ENCODE data around the gene THAP7. TPM values are rescaled to one million over a fixed set of nuclear protein-coding genes. Genes with fewer than 3 reads are reported as not detected.

Gene THAP7
- total and polyA plus RNA-seq, 9 of the 15 experiments (the other 6 are each of a cell fraction or from before 2014, with no cell fraction given) = 7.9 to 263 (median 84.1) TPM

GRCh38 chr22:20953668-20954500 lies 48.0 kb downstream of the THAP7 start (continued):
- TF ChIP-seq ZHX1 (conservative IDR thresholded peaks at IDR 0.05; ENCODE audit: low read length) (no peak), ZNF174 (CRISPR knock-in tag; IDR thresholded peaks at IDR 0.05) (no peak), OTX1 (CRISPR knock-in tag; IDR thresholded peaks at IDR 0.05) (no peak), MBD2 (IDR thresholded peaks at IDR 0.05; ENCODE audit: borderline replicate concordance, low read depth) (no peak), POU5F1 (IDR thresholded peaks at IDR 0.05; ENCODE audit: borderline replicate concordance, low read depth, low read length, partially characterized antibody) (no peak), SREBF1 (IDR thresholded peaks at IDR 0.05; ENCODE audit: borderline replicate concordance, low read depth, low read length) (no peak), ZKSCAN8 (CRISPR knock-in tag; IDR thresholded peaks at IDR 0.05) (no peak), SIN3A (IDR thresholded peaks at IDR 0.05; ENCODE audit: borderline replicate concordance in 2 of 2, control insufficient read depth in 1 of 2, low read depth in 2 of 2, low read length in 2 of 2) (no peak), RFX1 (IDR thresholded peaks at IDR 0.05) (no peak), BRCA1 (IDR thresholded peaks at IDR 0.05) (no peak), BRCA1 (CRISPR knock-in tag; IDR thresholded peaks at IDR 0.05) (peak; percentile 50; the same call in 1 of the 2 replicates), GTF3C2 (IDR thresholded peaks at IDR 0.05; ENCODE audit: borderline replicate concordance, extremely low read depth, insufficient read length) (no peak), KDM1A (IDR thresholded peaks at IDR 0.05) (no peak), HDAC1 (IDR thresholded peaks at IDR 0.05) (no peak; a peak in 1 of 4 replicates), ILK (tag; IDR thresholded peaks at IDR 0.05; ENCODE audit: borderline replicate concordance, low read depth) (no peak), ZNF668 (CRISPR knock-in tag; IDR thresholded peaks at IDR 0.05) (no peak), IRF1 (CRISPR knock-in tag; IDR thresholded peaks at IDR 0.05; ENCODE audit: borderline replicate concordance) (no peak), POLR3G (IDR thresholded peaks at IDR 0.05; ENCODE audit: extremely low read depth, insufficient read length, insufficient replicate concordance) (no peak), ZNF398 (CRISPR knock-in tag; IDR thresholded peaks at IDR 0.05) (peak; percentile 58; the same call in 1 of the 2 replicates)
